GM21529 (cell line): ENCODE data around the gene PRSS48.
"Not testable (repeated sequence)": the region's sequence is repeated elsewhere in the genome, so short reads cannot be mapped to it uniquely, and the experiment has no call there.

Experiments
- ATAC-seq: cut with Tn5 transposase; IDR thresholded peaks from one replicate; pipeline ENCODE4 v1.9.1; 2021; ENCODE audit not compliant: unreplicated experiment

Gene PRSS48

GRCh38 chr4:151276787-151277562 is at the start of gene PRSS48:
Gene PRSS48 (plus strand): TSS chr4:151277161. CDS start chr4:151277173, 12 bp downstream.
- peak; percentile 64 for ATAC-seq

DNA sequence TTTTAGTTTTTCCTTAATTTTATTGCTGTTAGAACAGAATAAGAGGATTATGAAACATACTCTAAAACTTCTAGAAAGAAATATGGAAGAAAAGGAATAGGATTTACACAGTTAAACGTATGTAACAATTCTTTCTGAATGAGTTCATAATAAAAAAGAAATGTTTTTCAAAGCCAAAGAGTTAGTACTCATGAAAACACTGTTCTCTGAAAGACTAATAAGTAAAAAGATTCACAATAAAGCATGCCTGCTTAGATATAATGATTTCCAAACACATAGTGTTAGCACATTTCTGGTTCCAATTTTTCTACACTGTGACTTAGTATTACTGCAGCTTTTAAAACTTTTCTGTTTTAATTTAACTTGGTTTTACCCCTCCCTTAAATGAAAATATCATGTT is 49.8 kb upstream of the PRSS48 start:
- no peak for ATAC-seq

- no peak for ATAC-seq
These were observed 49.2 kb upstream of the PRSS48 start for GRCh38 chr4:151227731-151228130.

DNA sequence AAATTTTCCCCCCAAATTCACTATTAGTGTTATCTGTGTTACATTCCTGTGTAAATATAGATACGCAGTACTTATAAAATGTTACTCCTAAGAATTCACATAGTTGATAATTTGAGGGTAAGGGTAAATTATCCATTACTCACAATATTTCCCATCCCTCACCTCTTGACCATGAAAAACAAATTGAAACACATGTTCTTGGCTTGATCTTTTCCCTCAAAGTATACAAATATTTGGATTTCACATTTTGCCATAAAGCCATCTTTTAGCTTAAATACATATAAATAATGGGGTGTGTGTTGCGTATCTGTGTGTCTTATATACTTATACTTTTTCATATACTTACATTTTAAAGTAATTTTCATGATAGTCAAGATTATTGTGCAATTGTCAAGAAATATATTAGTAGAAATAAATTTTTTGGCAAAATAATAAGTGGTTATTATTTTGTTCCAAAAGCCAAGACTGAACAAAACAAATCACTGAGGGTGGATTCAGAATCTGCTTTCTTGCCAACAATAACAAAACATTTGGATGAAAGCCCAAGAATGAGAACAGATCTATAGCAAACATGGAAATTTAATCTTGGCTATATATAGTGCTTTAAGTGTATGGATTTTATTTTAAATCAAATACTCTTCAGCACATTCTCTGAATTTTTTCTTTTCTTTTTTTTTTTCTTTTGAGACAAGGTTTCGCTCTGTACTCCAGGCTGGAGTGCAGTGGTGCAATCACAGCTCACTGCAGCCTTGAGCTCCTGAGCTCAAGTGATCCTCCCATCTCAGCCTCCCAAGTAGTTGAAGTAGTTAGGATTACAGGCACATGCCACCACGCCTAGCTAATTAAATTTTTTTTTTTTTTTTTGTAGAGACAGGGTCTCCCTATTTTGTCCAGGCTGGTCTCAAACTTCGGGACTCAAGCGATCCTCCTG is 48.5 kb upstream of the PRSS48 start:
- no peak for ATAC-seq

- ATAC-seq, result no peak
These were observed 44.9 kb upstream of the PRSS48 start for GRCh38 chr4:151231915-151232595.

DNA sequence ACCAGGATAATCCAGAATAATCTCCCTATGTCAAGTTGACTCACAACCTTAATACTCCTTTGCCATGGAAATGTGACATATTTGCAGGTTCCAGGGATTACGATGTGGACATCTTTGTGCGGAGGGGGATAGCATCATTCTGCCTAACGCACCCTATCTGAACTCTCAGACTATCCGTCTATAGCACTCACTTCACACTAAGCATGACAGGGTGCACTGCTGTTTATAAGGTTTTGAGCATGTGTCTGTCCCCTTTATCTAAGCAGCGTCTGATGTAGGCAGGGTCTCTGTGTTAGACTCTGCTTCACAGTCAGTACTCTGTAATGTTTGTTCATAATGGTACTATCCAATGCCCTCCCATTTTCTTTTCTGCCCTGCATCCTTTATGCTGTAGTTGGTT is 43.4 kb upstream of the PRSS48 start:
- ATAC-seq, result no peak

DNA sequence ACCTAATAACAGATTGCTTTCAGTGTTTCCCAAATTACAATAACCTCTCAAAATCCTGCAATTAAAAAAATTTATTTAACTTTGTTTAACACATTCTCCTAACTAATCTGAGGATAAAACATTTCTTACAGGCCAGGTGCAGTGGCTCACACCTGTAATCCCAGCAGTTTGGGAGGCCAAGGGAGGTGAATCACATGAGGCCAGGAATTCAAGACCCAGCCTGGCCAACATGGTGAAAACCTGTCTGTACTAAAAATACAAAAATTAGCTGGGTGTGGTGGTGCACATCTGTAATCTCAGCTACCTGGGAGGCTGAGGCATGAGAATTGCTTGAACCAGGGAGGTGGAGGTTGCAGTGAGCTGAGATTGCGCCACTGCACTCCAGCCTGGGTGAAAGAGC is 41.6 kb upstream of the PRSS48 start:
- ATAC-seq, result not testable (repeated sequence)

DNA sequence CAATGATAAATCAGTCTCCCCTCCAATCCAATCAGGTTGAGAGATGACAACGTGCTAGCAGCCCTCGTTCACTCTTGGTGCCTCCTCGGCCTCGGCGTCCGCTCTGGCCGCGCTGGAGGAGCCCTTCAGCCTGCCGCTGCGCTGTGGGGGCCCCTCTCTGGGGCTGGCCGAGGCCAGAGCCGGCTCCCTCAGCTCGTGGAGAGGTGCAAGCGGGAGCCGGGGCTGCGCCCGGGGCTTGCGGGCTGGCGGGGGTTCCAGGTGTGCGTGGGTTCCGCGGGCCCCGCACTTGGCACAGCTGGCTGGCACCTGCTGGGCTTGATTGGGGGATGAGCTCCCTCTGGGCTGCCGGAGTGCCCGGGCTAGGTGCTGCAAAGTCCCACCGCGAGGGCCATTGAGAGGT is 40.9 kb upstream of the PRSS48 start:
- ATAC-seq, result no peak

- no peak for ATAC-seq
These were observed 38.5 kb upstream of the PRSS48 start for GRCh38 chr4:151238477-151238876.

GRCh38 chr4:151239608-151240007 is 37.4 kb upstream of the PRSS48 start:
- ATAC-seq, result no peak

GRCh38 chr4:151242305-151242704 is 34.7 kb upstream of the PRSS48 start:
- ATAC-seq, result no peak

- no peak for ATAC-seq
These were observed 30.2 kb upstream of the PRSS48 start for GRCh38 chr4:151246742-151247141.

GRCh38 chr4:151247395-151247794 is 29.6 kb upstream of the PRSS48 start:
- ATAC-seq, result no peak

- ATAC-seq, result no peak
These were observed 28.4 kb upstream of the PRSS48 start for GRCh38 chr4:151248519-151248918.

GRCh38 chr4:151250706-151251105 is 26.3 kb upstream of the PRSS48 start:
- ATAC-seq, result no peak

- ATAC-seq, result no peak
These were observed 25.2 kb upstream of the PRSS48 start for GRCh38 chr4:151251603-151252304.

GRCh38 chr4:151255226-151255625 is 21.7 kb upstream of the PRSS48 start:
- ATAC-seq, result not testable (repeated sequence)

DNA sequence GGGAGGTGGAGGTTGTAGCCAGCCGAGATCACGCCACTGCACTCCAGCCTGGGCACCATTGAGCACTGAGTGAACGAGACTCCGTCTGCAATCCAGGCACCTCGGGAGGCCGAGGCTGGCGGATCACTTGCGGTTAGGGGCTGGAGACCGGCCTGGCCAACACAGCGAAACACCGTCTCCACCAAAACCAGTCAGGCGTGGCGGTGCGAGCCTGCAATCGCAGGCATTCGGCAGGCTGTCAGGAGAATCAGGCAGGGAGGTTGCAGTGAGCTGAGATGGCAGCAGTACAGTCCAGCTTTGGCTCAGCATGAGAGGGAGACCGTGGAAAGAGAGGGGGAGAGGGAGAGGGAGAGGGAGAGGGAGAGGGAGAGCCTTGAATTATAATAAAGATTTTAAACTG is 21.3 kb upstream of the PRSS48 start:
- ATAC-seq, result not testable (repeated sequence)

DNA sequence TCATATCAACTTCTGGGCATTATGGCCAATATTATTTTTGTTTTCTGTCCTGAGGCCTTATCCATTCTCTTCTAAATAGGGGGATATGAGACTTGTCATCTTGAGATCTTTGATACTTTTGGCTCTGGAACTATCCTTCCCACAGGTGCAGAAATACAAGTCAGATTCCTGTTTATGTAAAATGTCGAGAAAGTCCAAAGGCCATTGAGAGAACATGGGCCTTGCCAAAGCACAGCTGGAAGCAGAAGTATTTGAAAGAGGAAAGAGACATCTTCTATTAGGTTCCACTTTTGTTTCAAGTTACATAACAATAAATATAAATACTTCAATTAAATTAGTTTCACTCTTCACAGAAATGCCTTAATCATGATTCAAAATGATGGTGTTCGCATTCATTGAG is 20.8 kb upstream of the PRSS48 start:
- ATAC-seq, result no peak

GRCh38 chr4:151257704-151258103 is 19.3 kb upstream of the PRSS48 start:
- ATAC-seq, result no peak

GRCh38 chr4:151259752-151260151 is 17.2 kb upstream of the PRSS48 start:
- no peak for ATAC-seq
